ENCODE data around the gene TBCB. TPM values are rescaled to one million over a fixed set of nuclear protein-coding genes. Genes with fewer than 3 reads are reported as not detected.
A peak's percentile ranks its signal among the peaks of the same experiment; 100 is the strongest.

Gene TBCB
- total RNA-seq, 1 donor from 2014 or later: 206 TPM

- Mint-ChIP-seq H3K9me3 (ENCODE audit: unreplicated experiment) (no peaks in the 10 kb centered on the region), H3K4me1 (ENCODE audit: unreplicated experiment) (no peaks in the 10 kb centered on the region), H3K4me3 (ENCODE audit: unreplicated experiment) (no peak overlapping the region), H3K36me3 (ENCODE audit: low read depth, unreplicated experiment) (peaks cover 29% of the 10 kb centered on the region), H3K27me3 (ENCODE audit: unreplicated experiment) (peaks cover 1% of the 10 kb centered on the region), H3K27ac (ENCODE audit: unreplicated experiment) (no peak overlapping the region)
- no peak for TF ChIP-seq CTCF (IDR thresholded peaks at IDR 0.05; ENCODE audit: unreplicated experiment)
- no peak for DNase-seq (ENCODE audit: low spot score)
These were observed 42.0 kb upstream of the TBCB start for GRCh38 chr19:36073121-36073876.

GRCh38 chr19:36079389-36079945, 35.8 kb upstream of the TBCB start:
- H3K4me3 Mint-ChIP-seq (ENCODE audit: unreplicated experiment): no peak overlapping the region
- no peak for TF ChIP-seq CTCF (IDR thresholded peaks at IDR 0.05; ENCODE audit: unreplicated experiment)
- no peak for DNase-seq (ENCODE audit: low spot score)
- H3K36me3 Mint-ChIP-seq (ENCODE audit: low read depth, unreplicated experiment): peaks cover 21% of the 10 kb centered on the region
- peaks cover 6% of the 10 kb centered on the region for H3K27me3 Mint-ChIP-seq (ENCODE audit: unreplicated experiment)
- no peak overlapping the region for H3K27ac Mint-ChIP-seq (ENCODE audit: unreplicated experiment)
- H3K4me1 Mint-ChIP-seq (ENCODE audit: unreplicated experiment): no peaks in the 10 kb centered on the region
- H3K9me3 Mint-ChIP-seq (ENCODE audit: unreplicated experiment): no peaks in the 10 kb centered on the region

GRCh38 chr19:36081385-36081784, 33.9 kb upstream of the TBCB start:
- Mint-ChIP-seq H3K27ac (ENCODE audit: unreplicated experiment) (no peak overlapping the region), H3K9me3 (ENCODE audit: unreplicated experiment) (no peaks in the 10 kb centered on the region), H3K4me1 (ENCODE audit: unreplicated experiment) (no peaks in the 10 kb centered on the region), H3K4me3 (ENCODE audit: unreplicated experiment) (peak overlapping the region; percentile 51), H3K36me3 (ENCODE audit: low read depth, unreplicated experiment) (peaks cover 23% of the 10 kb centered on the region), H3K27me3 (ENCODE audit: unreplicated experiment) (peaks cover 6% of the 10 kb centered on the region)
- TF ChIP-seq CTCF (IDR thresholded peaks at IDR 0.05; ENCODE audit: unreplicated experiment): no peak
- DNase-seq (ENCODE audit: low spot score): no peak

DNA sequence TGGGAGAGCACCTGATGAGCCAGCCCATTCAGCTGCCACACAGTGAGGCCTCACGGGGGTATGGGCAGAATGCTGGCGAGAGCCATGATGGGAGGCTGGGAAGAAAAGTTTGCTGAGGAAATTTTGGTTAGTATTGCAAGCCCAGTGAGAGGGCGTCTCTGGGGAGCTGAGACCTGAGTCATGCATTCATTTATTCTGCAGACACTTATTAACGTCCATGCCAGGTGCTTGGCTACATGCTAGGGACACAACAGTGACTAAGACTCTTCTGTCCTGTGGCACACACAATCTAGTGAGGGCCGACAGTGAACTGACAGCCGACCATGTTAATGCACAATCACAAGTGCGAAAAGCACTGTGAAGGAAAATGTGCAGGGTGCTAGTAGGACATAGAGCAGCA, 33.4 kb upstream of the TBCB start:
- H3K27me3 Mint-ChIP-seq (ENCODE audit: unreplicated experiment): peaks cover 6% of the 10 kb centered on the region
- H3K36me3 Mint-ChIP-seq (ENCODE audit: low read depth, unreplicated experiment): peaks cover 23% of the 10 kb centered on the region
- peak overlapping the region; percentile 51 for H3K4me3 Mint-ChIP-seq (ENCODE audit: unreplicated experiment)
- DNase-seq (ENCODE audit: low spot score): no peak
- no peak overlapping the region for H3K27ac Mint-ChIP-seq (ENCODE audit: unreplicated experiment)
- H3K4me1 Mint-ChIP-seq (ENCODE audit: unreplicated experiment): no peaks in the 10 kb centered on the region
- no peak for TF ChIP-seq CTCF (IDR thresholded peaks at IDR 0.05; ENCODE audit: unreplicated experiment)
- no peaks in the 10 kb centered on the region for H3K9me3 Mint-ChIP-seq (ENCODE audit: unreplicated experiment)

GRCh38 chr19:36082916-36083315, 32.4 kb upstream of the TBCB start:
- H3K4me3 Mint-ChIP-seq (ENCODE audit: unreplicated experiment): no peak overlapping the region
- peaks cover 6% of the 10 kb centered on the region for H3K27me3 Mint-ChIP-seq (ENCODE audit: unreplicated experiment)
- H3K36me3 Mint-ChIP-seq (ENCODE audit: low read depth, unreplicated experiment): peaks cover 23% of the 10 kb centered on the region
- DNase-seq (ENCODE audit: low spot score): no peak
- H3K9me3 Mint-ChIP-seq (ENCODE audit: unreplicated experiment): no peaks in the 10 kb centered on the region
- no peaks in the 10 kb centered on the region for H3K4me1 Mint-ChIP-seq (ENCODE audit: unreplicated experiment)
- TF ChIP-seq CTCF (IDR thresholded peaks at IDR 0.05; ENCODE audit: unreplicated experiment): no peak
- no peak overlapping the region for H3K27ac Mint-ChIP-seq (ENCODE audit: unreplicated experiment)

Data from endothelial cell (in vitro differentiated cells).